Smooth muscle cell (in vitro differentiated cells): Measurements from ENCODE around the gene SEMA4B. TPM values are rescaled to one million over a fixed set of nuclear protein-coding genes. Genes with fewer than 3 reads are reported as not detected.
A peak's percentile ranks its signal among the peaks of the same experiment; 100 is the strongest.
"Not testable (repeated sequence)": the region's sequence is repeated elsewhere in the genome, so short reads cannot be mapped to it uniquely, and the experiment has no call there.

Experiments used
- DNase-seq: peaks from one replicate; lab custom pipeline; 2025; ENCODE audit not compliant: unreplicated experiment; lab: John Stamatoyannopoulos, UW
- H2AFZ ChIP-seq: fragments of 200-600 bp; sonication (generic); 2 replicates; pipeline ENCODE4 v1.6.0; 2016; ENCODE audit warnings: antibody characterized with exemption, low read depth, mild to moderate bottlenecking
- H3F3A ChIP-seq: fragments of 200-600 bp; sonication (generic); 2 replicates; pipeline ENCODE4 v1.6.0; 2017; ENCODE audit warnings: antibody characterized with exemption, low read depth
- H3K27ac ChIP-seq: fragments of 200-600 bp; sonication (generic); 2 replicates; pipeline ENCODE4 v1.5.1; 2016; ENCODE audit warnings: low read depth, mild to moderate bottlenecking
- H3K27me3 ChIP-seq: fragments of 200-600 bp; sonication (generic); 2 replicates; pipeline ENCODE4 v1.6.1; 2016; ENCODE audit warnings: low read depth, mild to moderate bottlenecking
- H3K36me3 ChIP-seq: fragments of 200-600 bp; sonication (generic); 2 replicates; pipeline ENCODE4 v1.5.1; 2016; ENCODE audit warnings: low read depth
- H3K4me1 ChIP-seq: fragments of 200-600 bp; sonication (generic); 2 replicates; pipeline ENCODE4 v1.5.1; 2016; ENCODE audit warnings: low read depth
- H3K4me2 ChIP-seq: fragments of 200-600 bp; sonication (generic); 2 replicates; pipeline ENCODE4 v1.6.0; 2016; ENCODE audit warnings: mild to moderate bottlenecking
- H3K4me3 ChIP-seq: fragments of 200-600 bp; sonication (generic); 2 replicates; pipeline ENCODE4 v1.5.1; 2016; ENCODE audit warnings: mild to moderate bottlenecking
- H3K79me2 ChIP-seq: fragments of 200-600 bp; sonication (generic); 2 replicates; pipeline ENCODE4 v1.6.0; 2016; ENCODE audit warnings: low read depth, mild to moderate bottlenecking
- H3K9ac ChIP-seq: fragments of 200-600 bp; sonication (generic); 2 replicates; pipeline ENCODE4 v1.6.0; 2016; ENCODE audit warnings: low read depth
- H3K9me3 ChIP-seq: fragments of 200-600 bp; sonication (generic); replicated peaks from 2 replicates; pipeline ENCODE4 v1.5.1; 2016; ENCODE audit warnings: low read depth
- H4K20me1 ChIP-seq: fragments of 200-600 bp; sonication (generic); 2 replicates; pipeline ENCODE4 v1.6.0; 2016; ENCODE audit warnings: low read depth
- CTCF ChIP-seq: fragments of 200-600 bp; sonication (generic); IDR thresholded peaks from 2 replicates; pipeline ENCODE4 v1.5.1; 2017; ENCODE audit warnings: borderline replicate concordance, mild to moderate bottlenecking, antibody characterized with exemption; ENCODE audit not compliant: insufficient read depth, poor library complexity, severe bottlenecking
- WGBS: methylation state at CpG from one replicate; pipeline ENCODE4 v1.1.7; 2016; ENCODE audit warnings: low lambda C conversion rate; 5-methylcytosine and 5-hydroxymethylcytosine counted together
- polyA plus RNA-seq: library from polyadenylated mRNA; unstranded; fragments of >200 nt; fragmentation: Nextera tagmentation; extraction: Ambion mirVana; gene quantifications from 2 replicates; pipeline ENCODE4 v1.2.1, GENCODE V29; 2016
- total RNA-seq: library from RNA; depleted of rRNA; stranded (reverse); fragments of >200 nt; gene quantifications from 2 replicates; pipeline ENCODE4 v1.2.3, GENCODE V29; 2014

SEMA4B gene
- total and polyA plus RNA-seq, 2 experiments from 2014 or later: 29.6 to 51.4 TPM

GRCh38 chr15:90160781-90161727 is 40.1 kb upstream of the SEMA4B start:
- H3K27ac ChIP-seq: peak overlapping the region; percentile 34
- no peak overlapping the region for H3K9ac ChIP-seq
- no peaks in the 10 kb centered on the region for H3K9me3 ChIP-seq
- H2AFZ ChIP-seq: peak overlapping the region; percentile 72
- H3K79me2 ChIP-seq: no peaks in the 10 kb centered on the region
- H3K4me3 ChIP-seq: no peak overlapping the region
- H3K27me3 ChIP-seq: no peaks in the 10 kb centered on the region
- no peak for DNase-seq
- WGBS: 86% methylated on average over 14 of the region's 14 CpGs
- TF ChIP-seq CTCF: no peak
- H3K4me1 ChIP-seq: peaks cover 2% of the 10 kb centered on the region
- peak overlapping the region; percentile 15 for H3K4me2 ChIP-seq
- H3F3A ChIP-seq: peaks cover 16% of the 10 kb centered on the region
- no peaks in the 10 kb centered on the region for H3K36me3 ChIP-seq
- H4K20me1 ChIP-seq: no peaks in the 10 kb centered on the region

GRCh38 chr15:90161950-90162361 is 39.2 kb upstream of the SEMA4B start:
- no peak for DNase-seq
- Histone ChIP-seq H2AFZ (no peak overlapping the region), H3K27ac (peak overlapping the region; percentile 19), H3K9me3 (no peaks in the 10 kb centered on the region), H3K4me2 (no peak overlapping the region), H3K36me3 (no peaks in the 10 kb centered on the region), H3K9ac (no peak overlapping the region), H3K4me3 (no peak overlapping the region), H4K20me1 (no peaks in the 10 kb centered on the region), H3K4me1 (peaks cover 2% of the 10 kb centered on the region), H3F3A (peaks cover 23% of the 10 kb centered on the region), H3K79me2 (no peaks in the 10 kb centered on the region), H3K27me3 (no peaks in the 10 kb centered on the region)
- TF ChIP-seq CTCF: no peak
- WGBS: 80% methylated on average over 4 of the region's 4 CpGs

GRCh38 chr15:90162956-90163355 is 38.2 kb upstream of the SEMA4B start:
- peak overlapping the region; percentile 25 for H2AFZ ChIP-seq
- no peaks in the 10 kb centered on the region for H3K9me3 ChIP-seq
- peaks cover 23% of the 10 kb centered on the region for H3F3A ChIP-seq
- 93% methylated on average over 9 of the region's 9 CpGs for WGBS
- H3K4me1 ChIP-seq: peaks cover 2% of the 10 kb centered on the region
- DNase-seq: no peak
- H3K36me3 ChIP-seq: no peaks in the 10 kb centered on the region
- no peak for TF ChIP-seq CTCF
- H3K27me3 ChIP-seq: no peaks in the 10 kb centered on the region
- H3K9ac ChIP-seq: no peak overlapping the region
- no peaks in the 10 kb centered on the region for H3K79me2 ChIP-seq
- no peak overlapping the region for H3K4me2 ChIP-seq
- no peak overlapping the region for H3K27ac ChIP-seq
- H4K20me1 ChIP-seq: no peaks in the 10 kb centered on the region
- H3K4me3 ChIP-seq: no peak overlapping the region

- not testable (repeated sequence) for H3K4me2 ChIP-seq, H3K4me3 ChIP-seq, H4K20me1 ChIP-seq, H2AFZ ChIP-seq, H3K4me1 ChIP-seq, H3K79me2 ChIP-seq, DNase-seq, H3K9ac ChIP-seq, H3K36me3 ChIP-seq, H3K9me3 ChIP-seq, H3K27me3 ChIP-seq
- 93% methylated on average over 3 of the region's 3 CpGs for WGBS
- Histone ChIP-seq H3F3A (peaks cover 23% of the 10 kb centered on the region), H3K27ac (peak overlapping the region; percentile 86)
Measured at GRCh38 chr15:90164239-90164638, 36.9 kb upstream of the SEMA4B start.
